NOMO-1 treated with dmso at 0.1 percent for 144 hours (cell line): ENCODE measurements around the gene SV2C.

Source experiments
- DNase-seq: peaks from one replicate; lab custom pipeline; 2025; ENCODE audit not compliant: unreplicated experiment; lab: John Stamatoyannopoulos, UW

The SV2C gene

DNA sequence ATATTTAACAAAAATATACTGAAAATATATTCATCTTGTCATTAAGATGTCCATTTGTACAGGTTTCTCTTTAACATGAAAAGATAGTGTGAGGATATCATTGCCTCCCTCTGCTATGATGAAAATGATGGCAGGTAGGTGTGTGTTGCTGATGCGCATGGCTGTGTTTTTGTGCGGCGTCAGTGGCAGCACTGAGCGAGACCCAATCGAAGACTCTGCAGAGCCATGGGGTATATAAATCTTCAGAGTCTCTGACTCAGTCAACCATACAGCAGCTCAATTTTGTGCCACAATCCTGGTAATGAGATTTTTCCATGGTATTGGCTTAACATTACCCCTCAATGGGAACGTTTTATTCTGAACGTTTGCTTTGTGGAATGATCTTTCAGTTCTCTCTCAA is 166.4 kb downstream of the SV2C start:
- no peak for DNase-seq

DNA sequence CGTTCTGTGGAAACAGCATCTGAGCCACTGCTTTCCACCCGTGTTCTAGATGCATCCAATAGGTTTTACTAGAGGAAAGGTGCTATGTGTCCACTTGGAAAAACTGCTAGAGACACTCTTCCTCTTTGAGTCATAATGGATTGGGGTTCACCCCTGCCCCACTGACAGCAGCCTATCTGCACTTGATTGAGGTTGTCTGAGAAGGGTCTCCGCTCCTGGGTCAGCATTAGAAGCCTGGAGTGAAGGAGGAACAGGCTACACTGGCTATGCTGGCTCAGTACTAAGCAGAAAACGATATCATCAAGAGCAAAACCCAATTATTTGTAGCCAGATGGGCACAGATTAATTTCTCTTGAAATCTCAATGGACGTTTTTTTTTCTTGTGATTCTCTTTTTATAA is 167.3 kb downstream of the SV2C start:
- no peak for DNase-seq

DNA sequence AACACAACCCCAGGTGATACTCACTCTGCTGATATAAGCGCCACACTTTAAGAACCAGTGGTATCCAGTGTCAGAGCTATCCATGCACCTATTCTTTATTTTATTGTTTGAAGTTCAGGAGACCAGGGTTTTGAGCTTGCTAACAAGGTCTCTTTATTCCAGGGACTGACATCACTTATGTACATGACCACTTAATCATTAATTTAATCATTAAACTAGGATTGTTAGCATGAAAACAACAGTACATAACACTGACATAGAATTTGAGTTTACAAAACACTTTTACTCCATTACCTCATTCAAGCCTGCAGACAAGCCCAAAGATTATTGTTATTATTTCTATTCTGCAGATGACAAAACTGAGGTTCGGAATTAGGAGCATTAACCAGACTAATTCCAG is 168.5 kb downstream of the SV2C start:
- no peak for DNase-seq

DNA sequence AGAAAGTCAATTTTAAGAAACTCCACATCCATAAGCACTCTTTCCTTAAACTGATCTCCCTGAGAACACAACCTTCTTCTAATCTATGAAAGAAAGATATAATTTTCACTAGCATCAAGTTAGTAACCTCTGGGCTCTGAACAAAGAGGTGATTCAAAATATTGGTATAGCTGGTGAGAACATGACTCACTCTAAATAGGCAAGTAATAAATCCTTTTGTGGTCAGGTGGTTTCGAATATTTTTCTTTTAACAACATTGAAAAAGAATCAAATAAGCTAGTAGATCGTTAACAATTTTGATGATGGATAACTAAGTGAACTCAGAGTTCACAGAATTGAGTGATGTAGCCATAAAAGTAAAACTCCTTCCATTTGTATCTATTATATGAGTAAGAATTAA is 169.3 kb downstream of the SV2C start:
- DNase-seq, result no peak

DNA sequence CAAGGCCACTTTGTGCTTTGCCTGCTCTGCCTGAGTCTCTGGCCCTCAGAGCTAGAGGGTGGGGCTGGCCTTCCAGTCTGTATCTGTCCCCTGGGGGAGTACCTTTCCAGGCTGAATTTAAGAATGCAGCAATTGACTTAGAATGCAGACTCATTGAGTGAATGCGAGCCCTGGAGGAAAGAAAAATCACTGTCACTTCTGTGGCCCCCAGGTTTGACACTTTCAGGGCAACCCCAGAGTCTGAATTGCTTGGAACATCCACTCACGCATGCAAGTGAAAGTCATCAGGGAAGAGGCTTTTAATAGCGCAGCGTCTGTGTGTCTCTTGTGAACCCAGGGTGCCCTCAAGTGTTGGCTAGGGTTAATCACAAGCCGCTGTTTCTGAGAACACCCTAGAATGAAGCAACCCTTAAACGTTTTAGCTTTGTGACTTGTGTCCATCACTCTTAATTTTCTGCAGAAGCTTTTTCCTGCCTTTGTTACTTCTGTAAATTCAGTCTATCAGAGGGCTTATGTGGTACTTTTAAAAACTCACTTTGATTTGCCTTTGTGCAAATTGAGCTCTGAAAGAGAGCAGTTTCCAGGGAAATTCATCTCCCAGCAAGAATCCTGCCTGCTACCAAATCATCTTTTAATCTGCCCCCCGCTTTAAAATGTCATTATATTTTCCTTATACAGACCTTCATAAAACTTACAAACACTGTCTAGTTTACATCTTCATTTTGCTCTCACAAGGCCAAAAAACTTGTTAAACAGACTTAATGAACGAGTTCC is 173.1 kb downstream of the SV2C start:
- peak; percentile 61 for DNase-seq

DNA sequence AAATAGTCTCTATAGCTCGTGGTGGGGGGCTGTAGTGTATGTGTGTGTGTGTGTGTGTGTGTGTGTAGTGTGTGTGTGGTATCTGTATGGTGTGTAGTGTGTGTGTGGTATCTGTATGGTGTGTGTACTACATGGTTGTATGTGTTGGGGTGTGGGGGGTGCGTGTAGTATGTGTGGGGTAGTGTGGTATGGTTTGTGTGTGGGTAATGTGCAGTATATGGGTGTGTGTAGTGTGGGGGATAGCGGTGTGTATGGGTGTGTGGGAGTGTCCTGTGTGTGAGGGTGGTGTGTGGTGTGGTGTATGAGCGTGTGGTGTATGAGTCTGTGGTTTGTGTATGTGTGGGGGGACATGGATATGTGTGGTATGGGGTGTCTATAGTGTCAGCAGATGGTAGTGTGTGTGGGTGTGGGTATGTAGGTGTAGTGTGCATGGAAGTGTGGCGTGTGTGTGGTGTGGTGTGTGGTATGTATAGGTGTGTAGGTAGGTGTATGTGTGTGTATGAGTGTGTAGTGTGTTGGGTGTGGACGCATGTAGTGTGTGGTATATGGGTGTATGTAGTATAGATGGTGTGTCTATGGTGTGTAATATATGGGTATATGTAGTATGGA is 174.1 kb downstream of the SV2C start:
- no peak for DNase-seq

DNA sequence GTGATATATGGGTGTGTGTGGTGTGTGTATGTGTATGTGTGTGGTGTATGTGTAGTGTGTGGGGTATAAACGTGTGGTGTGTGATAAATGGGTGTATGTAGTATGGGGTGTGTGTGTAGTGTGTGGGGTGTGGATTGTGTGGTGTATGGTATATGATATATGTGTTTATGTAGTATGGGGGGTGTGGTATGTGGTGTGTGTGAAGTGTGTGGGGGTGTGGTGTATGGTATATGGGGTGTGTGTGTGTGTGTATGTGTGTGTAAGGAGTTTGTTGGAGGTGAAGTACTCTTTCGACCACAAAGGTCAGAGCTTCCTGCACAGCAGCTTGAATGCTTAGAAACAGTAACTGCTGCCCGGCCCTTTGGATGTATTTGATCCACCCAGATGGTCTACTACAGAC is 174.7 kb downstream of the SV2C start:
- DNase-seq, result no peak

DNA sequence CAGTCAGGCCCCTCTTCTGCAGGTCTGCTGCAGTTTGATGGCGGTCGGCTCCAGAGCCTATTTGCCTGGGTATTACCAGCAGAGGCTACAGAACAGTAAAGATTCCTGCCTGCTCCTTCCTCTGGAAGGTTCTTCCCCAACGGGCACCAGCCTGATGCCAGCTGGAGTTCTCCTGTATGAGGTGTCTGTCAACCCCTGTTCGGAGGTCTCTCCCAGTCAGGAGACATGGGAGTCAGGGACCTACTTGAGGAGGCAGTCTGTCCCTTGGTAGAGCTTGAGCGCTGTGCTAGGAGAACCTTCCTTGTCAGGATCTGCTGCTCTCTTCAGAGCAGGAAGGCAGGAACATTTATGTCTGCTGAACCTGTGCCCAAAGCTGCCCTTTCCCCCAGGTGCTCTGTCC is 181.5 kb downstream of the SV2C start:
- DNase-seq, result no peak

DNA sequence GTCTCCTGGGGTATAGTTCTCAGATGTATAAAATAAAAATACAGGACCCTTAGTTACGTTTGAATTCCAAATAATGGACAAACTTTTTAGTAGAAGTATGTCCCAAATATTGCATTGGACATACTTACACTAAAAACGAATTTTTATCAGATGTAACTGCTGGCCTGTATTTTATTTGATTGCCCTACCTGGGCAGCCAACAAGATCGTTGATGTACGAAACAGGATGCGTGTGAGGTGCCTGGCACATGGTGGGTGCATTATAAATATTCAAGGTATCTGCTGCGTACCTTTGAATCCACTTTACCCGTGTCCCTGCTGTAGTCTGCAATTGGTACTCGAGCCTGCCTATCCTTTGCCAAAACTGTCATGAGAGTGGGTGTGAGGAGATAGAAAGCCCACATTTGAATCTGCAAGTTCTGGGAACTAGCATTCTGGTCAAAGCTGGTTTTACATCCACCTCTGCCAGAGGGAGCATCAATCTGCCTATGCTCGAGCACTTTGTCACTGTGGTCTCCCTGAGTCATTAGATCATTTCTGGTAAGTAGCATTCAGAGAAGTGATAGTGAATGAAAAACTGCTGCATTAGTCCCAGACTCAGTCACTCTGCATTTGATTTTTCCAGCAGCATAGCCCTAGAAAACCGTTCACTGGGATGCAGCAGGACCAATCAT is 186.2 kb downstream of the SV2C start:
- no peak for DNase-seq

DNA sequence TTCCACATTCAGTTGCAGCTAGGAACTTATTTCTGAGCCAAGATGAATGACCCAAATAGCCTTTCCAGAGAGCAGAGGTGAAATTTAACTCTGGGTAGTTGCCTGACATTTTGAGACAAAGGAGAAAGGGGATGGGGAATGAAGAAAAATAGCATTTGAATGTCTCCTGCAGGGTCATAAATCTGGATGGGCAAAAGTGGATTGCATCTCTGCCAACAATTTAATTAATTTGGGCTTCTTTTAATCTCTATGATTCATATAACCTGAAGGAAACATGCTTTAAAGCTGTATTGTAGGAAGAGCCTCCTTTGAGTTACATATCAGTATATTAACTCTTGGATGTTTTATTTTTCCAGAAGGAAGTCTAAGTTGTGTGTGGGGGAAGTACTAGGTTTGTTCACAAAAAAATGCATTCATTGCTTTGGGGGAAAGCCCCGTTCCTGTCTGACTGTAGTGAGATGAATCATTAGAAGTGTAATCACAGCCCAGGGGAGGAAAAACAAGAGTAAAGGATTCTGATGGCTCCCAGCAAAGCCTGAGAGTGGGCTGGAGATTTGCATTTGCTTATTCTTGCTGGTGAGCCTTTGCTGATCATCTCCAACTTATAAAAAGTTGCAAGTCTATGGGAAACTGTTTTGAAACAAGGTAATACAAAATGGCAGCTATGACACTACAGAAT is 186.9 kb downstream of the SV2C start:
- no peak for DNase-seq

DNA sequence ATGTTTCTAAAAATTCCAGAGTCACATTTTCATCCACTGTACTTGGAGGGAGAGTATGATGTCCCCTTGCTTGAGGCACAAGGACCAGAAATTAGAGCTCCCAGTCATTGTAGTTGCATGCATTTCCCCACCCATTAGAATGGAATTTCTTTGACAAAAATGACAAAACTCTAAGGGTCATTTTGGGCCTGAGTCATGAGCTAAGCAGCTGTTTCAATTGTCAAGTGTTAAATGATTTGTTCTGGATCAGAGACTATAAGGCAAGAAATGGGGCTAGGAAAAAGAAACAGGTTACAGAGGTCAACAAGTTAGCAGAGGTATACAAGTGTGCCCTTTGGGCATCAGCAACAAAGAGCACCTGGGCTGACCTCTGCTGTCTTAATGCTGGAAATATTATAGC is 188.7 kb downstream of the SV2C start:
- no peak for DNase-seq

DNA sequence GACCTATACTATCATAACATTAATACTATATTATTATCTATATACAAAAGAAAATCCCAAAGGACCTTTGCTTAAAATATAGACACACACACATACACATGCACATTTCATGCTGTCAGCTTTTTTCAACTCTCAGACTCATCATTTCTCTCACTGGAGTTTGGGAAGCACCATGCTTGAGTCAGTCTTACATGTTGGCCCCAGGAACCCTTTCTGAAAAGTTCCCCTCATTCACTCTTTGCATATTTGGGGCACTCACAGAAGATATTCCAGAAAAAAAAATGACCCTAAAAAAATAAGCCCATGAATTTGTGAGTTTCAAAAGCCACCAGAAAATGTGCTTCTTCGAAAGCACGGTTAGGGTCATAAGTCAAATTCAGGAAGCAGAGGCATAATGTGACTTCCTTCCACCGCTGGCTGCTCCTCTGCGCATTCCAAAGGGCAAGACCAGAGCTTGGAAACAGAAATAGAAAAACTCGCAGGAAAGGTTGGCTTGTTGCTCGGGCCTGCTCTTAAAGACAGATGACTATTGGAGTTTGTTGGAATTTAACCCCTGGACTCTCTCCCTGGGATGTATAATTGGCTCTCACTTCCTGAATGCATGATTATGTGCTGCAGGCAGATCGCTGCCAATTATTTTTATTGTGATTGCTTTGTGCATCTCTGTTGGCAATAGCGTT is 190.2 kb downstream of the SV2C start:
- DNase-seq, result no peak

DNA sequence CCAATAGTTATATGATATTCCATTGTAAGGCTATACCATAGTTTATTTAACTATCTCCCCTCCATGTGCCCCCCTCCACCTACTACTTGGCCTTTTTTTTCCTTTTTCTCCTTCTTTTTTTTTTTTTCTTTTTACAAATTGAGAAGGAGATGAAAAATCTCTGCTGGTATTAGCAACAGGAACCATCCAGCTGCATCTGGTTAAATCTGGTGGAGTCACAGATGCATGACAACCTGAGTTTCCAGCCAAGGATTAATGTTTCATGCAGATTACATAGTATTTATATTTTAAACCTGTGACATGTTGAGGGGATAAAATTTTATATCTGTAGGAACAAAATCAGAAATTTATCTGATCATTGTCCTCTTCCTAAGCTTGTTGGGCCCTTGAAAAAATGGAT is 191.4 kb downstream of the SV2C start:
- no peak for DNase-seq

DNA sequence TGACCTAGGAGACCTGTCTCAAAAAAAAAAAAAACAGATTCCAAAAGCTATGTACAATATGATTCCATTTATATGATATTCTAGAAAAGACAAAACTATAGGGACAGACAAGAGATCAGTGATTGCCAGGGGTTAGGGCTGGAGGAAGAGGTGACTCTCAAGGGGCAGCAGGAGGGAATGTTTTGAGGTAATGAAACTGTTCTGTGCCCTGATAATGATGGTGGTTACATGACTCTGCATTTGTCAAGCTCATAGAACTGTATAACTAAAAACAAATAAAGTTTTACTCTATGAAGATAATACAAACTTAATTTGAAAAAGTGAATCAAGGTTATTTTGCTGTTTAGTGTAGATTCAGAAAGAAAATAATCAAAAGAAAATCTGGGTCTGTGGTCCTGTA is 194.6 kb downstream of the SV2C start:
- DNase-seq, result peak; percentile 10

DNA sequence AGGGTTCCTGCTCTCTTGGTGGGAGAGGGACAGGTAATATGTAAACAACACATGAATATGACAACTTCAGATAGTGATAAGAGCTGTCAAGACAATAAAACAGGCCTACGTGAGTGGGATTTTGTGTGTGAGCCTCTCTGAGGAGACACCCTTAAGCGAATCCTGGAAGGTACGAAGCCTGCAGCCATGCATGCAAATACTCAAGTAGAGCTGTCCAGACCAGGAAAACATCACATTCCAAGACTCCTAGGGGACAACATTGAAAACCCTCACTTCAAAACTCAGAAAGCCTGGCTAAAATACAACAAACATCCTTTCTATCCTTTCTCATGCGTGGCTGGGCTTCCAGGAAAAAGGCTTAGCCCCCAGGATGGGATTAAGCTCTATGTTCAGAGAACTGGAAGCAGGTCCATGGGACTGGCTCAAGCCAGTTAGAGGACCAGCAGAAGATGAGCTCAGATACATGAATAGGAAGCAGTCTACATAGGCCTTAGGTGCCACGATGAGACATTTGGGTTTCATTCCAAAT is 195.1 kb downstream of the SV2C start:
- no peak for DNase-seq

DNA sequence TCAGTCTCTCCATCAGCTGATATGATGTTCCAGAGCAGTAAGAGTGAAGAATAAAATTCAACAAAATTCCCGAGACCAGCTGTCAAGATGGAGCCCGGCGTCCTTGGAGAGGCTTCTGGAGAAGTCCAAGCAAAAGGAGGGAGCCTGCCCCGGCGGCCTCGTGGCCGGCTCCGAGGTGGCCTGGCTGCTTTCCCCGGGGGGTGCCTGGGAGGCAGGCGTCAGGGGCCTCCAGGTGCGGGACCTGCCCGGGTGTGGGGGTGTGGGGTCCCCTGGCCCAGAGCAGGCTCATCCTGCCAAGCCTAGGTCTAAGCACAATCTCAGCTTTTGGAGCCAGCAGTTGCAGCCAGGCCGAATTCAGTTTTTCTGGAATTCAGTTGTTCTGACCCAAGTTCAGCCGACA is 197.3 kb downstream of the SV2C start:
- DNase-seq, result no peak

DNA sequence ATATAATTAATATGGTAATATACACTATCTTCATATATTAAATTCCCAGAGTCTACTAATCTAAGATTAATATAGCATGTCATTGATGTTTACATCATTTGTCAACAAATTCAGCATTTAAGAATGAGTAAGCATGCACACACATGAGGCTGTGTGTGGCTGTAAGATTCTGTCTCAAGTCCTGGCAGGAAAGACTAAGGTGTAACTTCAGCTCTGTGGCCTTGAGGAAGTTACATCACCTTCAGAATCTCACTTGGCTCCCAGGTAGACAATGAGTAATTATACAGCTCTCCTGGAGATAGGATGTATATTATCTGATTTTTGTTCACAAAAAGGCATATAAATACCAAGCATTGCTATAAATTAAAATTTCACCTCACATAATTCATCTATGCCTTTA is 200.5 kb downstream of the SV2C start:
- no peak for DNase-seq

DNA sequence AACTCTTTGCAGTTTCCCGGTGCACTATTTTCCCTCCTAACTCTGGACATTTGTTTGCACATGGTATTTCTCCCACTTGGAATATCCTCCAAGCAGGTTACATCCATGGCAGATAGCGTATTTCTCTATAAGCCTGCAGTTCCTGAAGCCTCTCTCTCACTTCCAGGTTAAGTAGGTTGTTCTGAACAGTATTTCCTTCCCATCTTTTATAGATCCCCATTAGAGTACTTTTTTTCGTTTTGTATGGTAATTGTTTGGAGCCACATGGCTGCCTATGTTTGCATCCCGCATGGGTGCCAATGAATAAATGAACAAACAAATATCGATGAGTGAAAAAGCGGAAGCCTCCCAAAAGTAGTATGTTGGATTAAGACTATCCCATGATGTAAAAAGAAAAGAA is 206.5 kb downstream of the SV2C start:
- no peak for DNase-seq

DNA sequence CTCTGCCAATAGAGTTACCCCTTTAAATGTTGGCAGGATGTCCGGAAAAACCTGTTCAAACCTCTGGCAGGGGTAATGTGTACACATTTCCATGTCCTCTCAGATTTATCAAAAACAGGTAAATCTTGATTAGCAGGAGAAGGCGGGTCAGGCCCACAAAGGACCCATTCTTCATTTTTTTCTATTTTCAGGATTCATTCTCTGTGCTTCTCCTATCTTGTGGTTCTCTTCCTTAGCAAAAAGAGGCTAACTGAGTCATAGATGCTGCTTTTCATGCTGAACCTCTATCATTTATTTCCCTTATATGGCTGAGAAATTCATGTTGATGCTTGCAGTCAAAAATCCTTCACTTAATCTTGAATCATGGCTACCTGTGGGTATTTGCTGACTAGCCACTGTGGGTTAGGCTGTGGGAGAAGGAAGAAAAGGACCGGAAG is 207.2 kb downstream of the SV2C start:
- DNase-seq, result no peak

DNA sequence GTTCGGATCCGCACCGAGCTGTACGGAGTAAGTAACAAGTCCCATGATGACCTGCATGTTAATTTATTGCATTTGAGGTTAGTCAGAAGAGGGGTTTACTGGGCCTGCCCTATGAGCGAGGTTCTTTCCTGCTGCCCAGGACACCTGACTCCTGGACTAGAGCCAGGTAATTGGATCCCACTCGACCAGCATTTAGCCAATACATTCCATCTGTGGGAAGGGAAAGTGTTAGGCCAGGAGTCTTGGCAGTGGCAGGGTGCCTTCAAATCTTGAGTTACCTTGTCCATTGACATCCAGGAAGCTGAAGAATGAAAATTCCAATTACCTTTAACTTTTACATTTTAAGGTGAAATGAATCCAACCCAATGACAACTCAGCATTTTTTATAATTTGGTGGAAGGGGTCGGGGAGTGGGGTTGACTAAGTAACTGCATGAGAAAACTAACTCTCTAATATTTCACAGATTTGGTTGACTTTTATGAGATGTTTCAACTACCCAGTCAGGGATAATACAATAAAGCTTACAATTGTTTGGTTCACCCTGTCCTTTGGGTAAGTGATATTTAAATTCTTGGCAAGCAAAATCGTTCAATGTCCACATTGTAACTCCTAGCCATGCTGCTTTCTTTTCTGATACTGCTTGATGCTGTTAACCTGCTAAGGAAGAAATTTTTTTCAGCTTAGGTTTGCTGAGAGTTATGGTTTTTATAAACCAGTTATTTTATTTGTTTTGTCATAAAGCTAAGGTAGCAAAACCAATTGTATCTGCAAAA is 208.3 kb downstream of the SV2C start:
- DNase-seq, result no peak
